NOMO-1 (cell line): ENCODE results near the gene ANO6.
"Not testable (repeated sequence)": the region's sequence is repeated elsewhere in the genome, so short reads cannot be mapped to it uniquely, and the experiment has no call there.

Experiments used
- DNase-seq, 2 experiments: peaks; one replicate each; lab custom pipeline; 2025; ENCODE audit not compliant: unreplicated experiment in 2 of 2; lab: John Stamatoyannopoulos, UW

The ANO6 gene

GRCh38 chr12:45379261-45379660 lies 163.4 kb downstream of the ANO6 start:
- DNase-seq, result no peak

DNA sequence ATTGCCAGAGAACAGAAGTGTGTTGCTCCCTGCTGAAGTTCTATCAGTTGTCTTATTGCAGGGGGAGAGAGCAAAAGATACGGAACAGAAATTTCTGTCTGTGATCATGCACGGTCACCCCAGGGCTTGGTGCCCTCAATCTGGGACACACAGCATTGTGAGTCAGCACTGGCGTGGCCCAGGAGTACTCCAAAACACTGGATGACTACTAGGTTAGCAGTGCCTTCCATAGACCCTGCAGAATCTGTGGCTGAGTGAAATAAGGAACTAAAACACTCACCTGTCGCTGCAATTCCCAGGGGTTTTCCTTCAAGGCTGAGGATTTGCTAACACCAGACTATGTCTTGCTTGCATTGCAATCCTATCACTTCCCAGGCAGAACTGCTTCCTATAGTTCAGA lies 165.5 kb downstream of the ANO6 start:
- no peak for DNase-seq

GRCh38 chr12:45388545-45388944 lies 172.7 kb downstream of the ANO6 start:
- no peak for DNase-seq

DNA sequence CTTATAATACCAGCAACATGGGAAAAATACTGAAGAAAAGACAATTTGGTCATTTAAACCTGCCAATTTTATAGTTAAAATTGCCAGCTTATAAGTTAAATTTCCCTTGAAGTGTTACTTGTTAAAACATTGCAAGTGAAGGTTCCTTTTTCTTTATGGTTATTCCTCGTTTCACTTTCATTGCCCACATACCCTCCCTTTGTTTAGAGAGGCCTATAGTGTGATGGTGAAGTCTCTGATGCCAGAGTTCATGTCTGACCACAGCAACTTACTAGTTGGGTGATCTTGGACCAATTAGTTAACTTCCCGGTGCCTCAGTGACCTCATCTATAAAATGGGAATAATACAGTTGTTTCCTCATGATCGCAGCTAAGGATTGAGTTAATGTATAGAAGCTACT lies 173.5 kb downstream of the ANO6 start:
- DNase-seq, result peak in 1 of 2 experiments; percentile 32

DNA sequence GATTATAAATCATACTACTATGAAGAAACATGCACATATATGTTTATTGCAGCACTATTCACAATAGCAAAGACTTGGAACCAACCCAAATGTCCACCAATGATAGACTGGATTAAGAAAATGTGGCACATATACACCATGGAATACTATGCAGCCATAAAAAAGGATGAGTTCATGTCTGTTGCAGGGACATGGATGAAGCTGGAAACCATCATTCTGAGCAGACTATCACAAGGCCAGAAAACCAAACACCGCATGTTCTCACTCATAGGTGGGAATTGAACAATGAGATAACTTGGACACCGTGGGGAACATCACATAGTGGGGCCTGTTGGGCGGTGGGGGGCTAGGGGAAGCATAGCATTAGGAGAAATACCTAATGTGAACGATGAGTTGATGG lies 181.6 kb downstream of the ANO6 start:
- not testable (repeated sequence) for DNase-seq

DNA sequence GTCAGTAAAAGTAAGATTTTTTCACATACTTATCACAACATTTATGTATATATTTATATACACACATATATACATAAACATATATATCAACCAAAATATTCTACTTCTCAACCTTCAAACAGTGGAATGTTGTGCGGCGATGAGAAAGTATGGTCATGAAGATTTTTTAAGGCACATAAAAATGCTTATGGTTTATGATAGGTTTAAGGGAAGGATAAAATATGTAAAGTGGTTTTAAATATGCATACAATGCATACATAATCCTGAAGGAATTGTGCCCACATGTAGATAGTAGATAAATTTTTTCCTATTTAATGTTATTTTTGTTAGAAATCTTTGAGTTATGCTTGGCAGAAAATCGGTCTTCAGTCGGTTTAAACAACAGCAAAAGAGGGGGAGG lies 182.7 kb downstream of the ANO6 start:
- no peak for DNase-seq

DNA sequence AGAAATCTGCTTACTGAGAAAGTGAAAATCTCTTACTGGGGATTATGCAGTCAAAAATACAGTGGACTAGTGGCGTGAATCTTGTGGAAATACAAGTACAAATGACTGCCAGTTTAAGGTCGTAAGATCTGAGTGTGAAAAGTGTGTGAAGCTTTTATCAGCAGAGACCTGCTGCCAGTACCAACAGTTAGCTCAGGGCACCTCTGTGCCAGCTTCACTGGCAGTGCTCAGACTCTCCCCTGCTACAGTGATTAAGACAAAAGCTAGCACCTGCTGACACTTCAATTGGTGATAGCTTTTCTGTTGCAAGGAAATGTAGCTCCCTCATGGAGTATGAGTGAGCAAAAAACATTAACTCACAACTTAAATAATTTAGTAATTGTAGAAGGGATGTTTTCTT lies 185.1 kb downstream of the ANO6 start:
- DNase-seq, result no peak

DNA sequence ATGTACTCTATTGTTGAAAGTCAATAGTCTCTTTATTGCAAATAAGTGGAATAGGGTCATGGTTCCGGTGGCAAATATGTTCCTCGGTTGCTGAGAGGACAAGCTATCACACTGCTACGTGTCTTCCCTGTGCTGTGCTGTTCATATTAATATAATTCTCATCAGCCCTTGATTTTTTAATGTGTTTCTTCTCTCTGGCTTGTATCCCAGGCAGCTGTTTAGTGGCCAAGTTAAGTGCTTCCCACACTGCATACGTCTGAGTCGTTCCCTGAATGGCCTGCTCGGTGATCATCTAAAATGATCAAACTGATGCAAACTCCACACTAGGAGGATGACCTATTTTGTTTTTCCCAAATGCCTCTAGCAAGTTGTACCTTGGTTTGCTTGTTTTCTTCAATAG lies 186.4 kb downstream of the ANO6 start:
- no peak for DNase-seq

- no peak for DNase-seq
These were observed 191.3 kb downstream of the ANO6 start for GRCh38 chr12:45406988-45407850.

DNA sequence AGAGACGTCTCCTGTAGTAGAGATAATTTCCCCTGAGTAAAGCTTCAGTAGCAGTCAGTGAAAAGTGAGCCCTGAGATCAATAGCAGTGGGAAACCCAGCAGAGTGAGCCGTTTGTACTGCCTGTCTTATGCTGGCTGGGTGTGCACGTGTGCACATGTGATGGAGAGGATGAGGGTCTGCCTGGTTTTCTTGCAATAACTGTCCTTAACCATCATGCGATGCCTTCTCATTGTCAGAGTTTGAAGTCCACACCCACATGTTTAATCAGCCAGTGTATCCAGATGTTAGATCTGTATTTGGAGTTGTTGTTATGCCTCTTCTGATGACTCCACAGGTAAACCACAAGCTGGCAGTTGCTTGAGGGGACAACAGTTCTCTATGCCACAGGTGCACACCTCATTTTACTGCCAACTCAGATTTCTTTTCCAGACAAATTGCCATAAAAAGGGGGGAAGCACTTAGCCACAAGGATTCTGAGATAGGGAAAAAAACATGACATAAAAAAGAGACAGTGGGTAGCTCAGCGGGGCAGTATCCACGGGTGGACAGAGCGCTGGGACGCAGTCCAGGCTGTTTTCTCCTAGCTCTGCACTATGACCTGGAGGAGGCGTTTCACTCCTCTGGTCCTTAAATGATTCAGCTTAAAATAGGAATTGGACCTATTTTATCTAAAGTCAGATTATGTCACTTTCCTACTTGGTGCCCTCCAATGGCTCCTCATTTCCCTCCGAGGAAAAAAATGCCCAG lies 192.3 kb downstream of the ANO6 start:
- DNase-seq, result no peak

- no peak for DNase-seq
These were observed 192.8 kb downstream of the ANO6 start for GRCh38 chr12:45408729-45409114.

- DNase-seq, result no peak
These were observed 194.1 kb downstream of the ANO6 start for GRCh38 chr12:45409966-45410365.

DNA sequence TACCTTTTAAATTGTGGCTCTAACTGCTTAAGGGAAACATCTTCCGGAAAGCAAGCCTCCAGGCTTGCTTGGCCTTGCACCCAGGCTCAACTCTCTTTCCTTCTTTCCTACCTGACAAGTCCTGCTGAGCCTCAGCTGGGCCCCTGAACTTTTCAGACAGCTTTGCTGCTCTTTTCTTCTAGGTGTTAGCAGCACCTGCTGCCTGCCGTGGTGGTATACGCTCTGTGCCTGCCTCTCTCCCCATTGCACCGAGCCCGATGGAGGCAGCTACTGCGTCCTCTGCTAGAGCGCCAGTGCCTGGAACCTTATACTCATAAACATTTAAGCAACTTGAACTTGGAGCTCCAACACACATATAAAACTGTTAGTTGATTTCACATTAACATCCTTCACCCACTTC lies 195.7 kb downstream of the ANO6 start:
- no peak for DNase-seq

GRCh38 chr12:45415393-45415817 lies 199.5 kb downstream of the ANO6 start:
- peak; percentile 44 to 77 for DNase-seq

- no peak for DNase-seq
These were observed 200.2 kb downstream of the ANO6 start for GRCh38 chr12:45416126-45416525.

DNA sequence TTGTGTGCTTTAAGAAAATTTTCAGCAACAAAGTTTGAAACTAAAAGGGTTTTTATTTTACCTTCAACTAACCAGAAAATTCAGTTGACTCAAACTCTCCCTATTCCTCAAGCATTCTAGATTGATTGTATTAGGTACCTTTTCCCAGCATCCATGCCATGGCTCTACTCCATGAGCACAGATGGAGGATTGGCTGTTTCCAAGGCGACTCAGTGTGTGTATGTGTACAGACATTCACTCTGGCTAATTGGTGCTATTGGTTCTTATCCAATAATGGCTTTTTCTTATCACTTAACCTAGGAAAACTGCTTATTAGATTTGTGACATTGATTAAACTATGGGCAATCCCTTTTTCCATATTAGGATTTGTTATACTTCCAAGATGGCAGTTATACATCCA lies 202.6 kb downstream of the ANO6 start:
- DNase-seq, result no peak

DNA sequence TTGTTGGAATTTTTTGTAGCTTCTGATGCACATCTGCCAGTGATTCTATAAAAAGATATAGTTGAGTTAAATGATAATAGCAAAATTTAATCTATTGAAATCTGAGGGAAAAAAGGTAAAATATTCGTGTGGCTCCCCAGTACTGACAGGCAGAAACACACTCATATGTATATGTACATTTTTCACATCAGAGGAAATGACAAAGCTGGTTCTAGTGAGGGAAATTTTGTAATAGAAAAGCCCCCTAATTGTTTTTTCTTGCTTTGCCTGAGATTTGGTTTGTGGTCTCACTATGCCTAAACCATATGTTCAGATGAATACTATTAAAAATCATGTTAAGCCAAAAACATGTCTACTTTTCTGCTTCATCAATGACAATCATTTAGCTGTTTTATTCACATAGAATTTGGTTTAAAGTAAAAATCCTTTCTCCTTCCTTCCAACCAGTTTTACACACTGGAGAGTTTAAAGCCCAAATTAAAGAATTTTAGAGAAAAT lies 203.5 kb downstream of the ANO6 start:
- DNase-seq, result no peak

- DNase-seq, result no peak
These were observed 205.8 kb downstream of the ANO6 start for GRCh38 chr12:45421736-45422135.

- DNase-seq, result no peak
These were observed 208.0 kb downstream of the ANO6 start for GRCh38 chr12:45423931-45424330.

- DNase-seq, result no peak
These were observed 209.5 kb downstream of the ANO6 start for GRCh38 chr12:45425426-45425825.

DNA sequence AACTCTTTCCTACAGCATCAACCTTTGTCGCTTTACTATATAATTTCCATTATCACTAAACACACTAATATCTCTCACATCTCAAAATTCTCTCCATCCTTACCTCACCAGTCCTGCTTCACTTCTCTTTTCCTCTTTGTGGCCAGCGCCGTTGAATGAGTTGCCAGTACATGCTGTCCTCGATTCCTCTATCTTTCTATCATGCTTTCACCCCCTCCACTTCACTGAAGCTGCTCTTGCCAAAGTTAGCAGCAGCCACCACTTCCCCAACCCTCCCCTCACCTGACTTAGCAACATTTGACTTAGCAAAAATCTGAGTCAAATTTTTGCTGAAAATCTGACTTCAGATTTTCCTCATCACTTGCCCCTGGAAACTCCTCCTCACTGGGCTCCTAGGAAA lies 210.4 kb downstream of the ANO6 start:
- DNase-seq, result no peak

DNA sequence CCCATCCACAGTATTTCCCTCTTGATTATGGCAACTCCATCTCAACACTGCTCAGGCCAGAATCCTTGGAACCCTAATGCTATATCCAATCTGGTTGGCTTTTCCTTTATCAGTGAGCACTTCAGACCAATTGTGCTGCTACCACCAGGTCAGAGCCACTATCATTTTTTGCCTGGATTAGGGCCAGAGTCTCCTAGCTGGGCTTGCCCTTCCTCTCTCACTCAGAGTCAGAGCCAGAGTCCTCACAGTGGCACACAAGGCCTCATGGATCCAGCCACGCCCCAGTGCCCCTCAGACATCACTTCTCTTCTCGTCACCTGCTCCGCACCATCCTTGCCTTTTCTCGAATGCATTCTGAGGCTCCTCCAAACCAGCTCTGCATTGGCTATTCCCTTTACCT lies 211.1 kb downstream of the ANO6 start:
- DNase-seq, result no peak
